ENCODE data around the gene GBE1.
"Not testable (repeated sequence)": the region's sequence is repeated elsewhere in the genome, so short reads cannot be mapped to it uniquely, and the experiment has no call there.

GBE1 gene

DNA sequence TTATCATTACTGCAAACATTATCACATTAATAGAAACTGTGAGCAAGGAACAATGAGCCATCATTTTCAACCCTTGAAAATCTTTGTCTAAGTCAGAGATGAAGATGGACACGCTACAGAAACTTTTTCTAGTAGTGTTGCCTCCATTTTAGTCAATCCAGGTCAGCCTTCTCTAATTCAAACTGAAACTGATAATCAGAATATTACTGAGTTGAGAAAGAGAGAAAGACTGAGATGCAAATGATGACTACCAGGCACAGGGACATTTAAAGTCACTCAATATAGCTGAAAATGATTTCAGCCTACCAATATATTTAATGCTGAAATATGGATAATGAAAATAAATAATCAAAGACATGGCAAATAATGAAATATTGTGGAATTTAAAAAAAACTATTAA lies 261.4 kb downstream of the GBE1 start:
- TF ChIP-seq ZNF274 (IDR thresholded peaks at IDR 0.05; ENCODE audit: low read depth, low read length) (no peak), YY1 (IDR thresholded peaks at IDR 0.05; ENCODE audit: insufficient read depth, insufficient read length) (no peak), SUZ12 (IDR thresholded peaks at IDR 0.05; ENCODE audit: extremely low read depth, insufficient read depth, insufficient read length) (no peak)
- no peaks in the 10 kb centered on the region for H3K27me3 ChIP-seq (ENCODE audit: insufficient read depth, insufficient read length)
- H3K36me3 ChIP-seq (ENCODE audit: insufficient read depth, insufficient read length, low read length) = no peaks in the 10 kb centered on the region
- no peak overlapping the region for H3K9ac ChIP-seq (ENCODE audit: insufficient read length, low read depth)
- H3K9me3 ChIP-seq (ENCODE audit: insufficient read depth, low read length) = no peaks in the 10 kb centered on the region
- no peak overlapping the region for H3K4me3 ChIP-seq (ENCODE audit: insufficient read length, low read depth)
- no peak for DNase-seq (ENCODE audit: low read depth, low spot score)
- H3K4me1 ChIP-seq (ENCODE audit: insufficient read depth, insufficient read length) = no peaks in the 10 kb centered on the region

DNA sequence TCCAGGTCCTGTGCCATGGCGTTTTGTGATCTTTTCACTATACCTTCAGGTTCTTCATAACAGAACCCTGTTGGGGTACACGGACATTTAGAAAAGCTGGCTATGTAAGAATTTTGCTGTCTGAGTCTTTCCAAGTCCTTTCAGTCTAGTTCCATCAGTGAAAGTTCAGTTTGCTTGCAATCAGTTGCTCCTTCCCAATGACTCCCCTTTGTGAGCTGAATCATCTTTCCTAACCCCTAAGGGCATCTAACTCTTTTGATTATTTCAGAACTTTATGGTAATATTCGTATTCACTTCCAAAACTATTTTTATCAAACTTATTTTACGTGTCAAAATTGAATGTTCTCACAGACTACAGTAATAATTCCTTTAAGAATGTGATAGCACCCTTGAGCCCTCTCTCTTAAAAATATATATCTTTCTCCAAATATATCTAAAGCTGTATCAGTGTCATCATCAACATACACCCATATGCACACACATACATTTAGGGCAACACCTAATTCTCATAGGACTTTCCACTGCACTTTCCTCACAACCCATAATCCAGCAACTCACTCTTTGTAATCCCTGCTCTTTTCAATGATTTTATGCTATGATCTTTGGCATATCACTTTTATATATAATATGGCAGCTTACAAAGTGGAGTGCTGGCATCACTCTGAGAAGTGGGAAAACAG lies 263.7 kb downstream of the GBE1 start:
- no peaks in the 10 kb centered on the region for H3K36me3 ChIP-seq (ENCODE audit: insufficient read depth, insufficient read length, low read length)
- H3K4me1 ChIP-seq (ENCODE audit: insufficient read depth, insufficient read length) = no peaks in the 10 kb centered on the region
- no peak overlapping the region for H3K9ac ChIP-seq (ENCODE audit: insufficient read length, low read depth)
- no peak for DNase-seq (ENCODE audit: low read depth, low spot score)
- TF ChIP-seq YY1 (IDR thresholded peaks at IDR 0.05; ENCODE audit: insufficient read depth, insufficient read length) = no peak
- no peak for TF ChIP-seq ZNF274 (IDR thresholded peaks at IDR 0.05; ENCODE audit: low read depth, low read length)
- TF ChIP-seq SUZ12 (IDR thresholded peaks at IDR 0.05; ENCODE audit: extremely low read depth, insufficient read depth, insufficient read length) = no peak
- H3K4me3 ChIP-seq (ENCODE audit: insufficient read length, low read depth) = no peak overlapping the region
- no peaks in the 10 kb centered on the region for H3K9me3 ChIP-seq (ENCODE audit: insufficient read depth, low read length)
- H3K27me3 ChIP-seq (ENCODE audit: insufficient read depth, insufficient read length) = no peaks in the 10 kb centered on the region

DNA sequence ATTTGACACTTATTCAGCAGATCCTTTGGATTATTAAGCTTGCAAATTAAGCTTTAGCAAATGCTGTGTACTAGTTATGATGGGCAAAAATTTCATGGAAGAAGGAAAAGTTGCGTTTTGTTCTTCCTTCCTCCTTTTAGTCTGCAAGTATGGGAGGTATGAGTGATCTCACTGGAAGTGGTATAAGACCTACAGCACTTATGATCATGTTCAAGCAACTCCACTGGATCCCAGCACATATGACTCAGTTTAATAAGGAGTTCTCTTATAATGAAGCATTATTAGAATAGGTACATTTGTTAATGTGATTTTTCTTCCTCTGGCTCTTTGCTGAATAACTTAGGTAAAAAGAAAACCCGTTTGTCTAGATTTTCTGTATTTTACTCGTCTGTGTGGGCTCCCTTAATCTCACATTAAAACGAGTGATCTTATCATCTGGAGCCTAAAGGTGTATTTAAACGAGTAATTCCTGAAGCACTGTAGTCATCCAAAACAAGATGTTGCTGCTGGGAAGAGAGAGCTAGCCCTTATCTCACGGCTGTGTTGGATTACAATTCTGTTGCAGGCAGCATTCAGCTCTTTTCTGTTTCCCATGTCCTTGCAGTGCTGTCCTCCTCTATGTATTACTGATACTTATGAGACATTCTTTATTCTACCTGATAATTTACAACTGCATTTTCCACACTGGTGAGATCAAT lies 264.9 kb downstream of the GBE1 start:
- Histone ChIP-seq H3K9me3 (ENCODE audit: insufficient read depth, low read length) (no peaks in the 10 kb centered on the region), H3K4me1 (ENCODE audit: insufficient read depth, insufficient read length) (no peaks in the 10 kb centered on the region), H3K4me3 (ENCODE audit: insufficient read length, low read depth) (no peak overlapping the region), H3K27me3 (ENCODE audit: insufficient read depth, insufficient read length) (no peaks in the 10 kb centered on the region), H3K36me3 (ENCODE audit: insufficient read depth, insufficient read length, low read length) (no peaks in the 10 kb centered on the region), H3K9ac (ENCODE audit: insufficient read length, low read depth) (no peak overlapping the region)
- TF ChIP-seq YY1 (IDR thresholded peaks at IDR 0.05; ENCODE audit: insufficient read depth, insufficient read length) (no peak), ZNF274 (IDR thresholded peaks at IDR 0.05; ENCODE audit: low read depth, low read length) (no peak), SUZ12 (IDR thresholded peaks at IDR 0.05; ENCODE audit: extremely low read depth, insufficient read depth, insufficient read length) (no peak)
- no peak for DNase-seq (ENCODE audit: low read depth, low spot score)

DNA sequence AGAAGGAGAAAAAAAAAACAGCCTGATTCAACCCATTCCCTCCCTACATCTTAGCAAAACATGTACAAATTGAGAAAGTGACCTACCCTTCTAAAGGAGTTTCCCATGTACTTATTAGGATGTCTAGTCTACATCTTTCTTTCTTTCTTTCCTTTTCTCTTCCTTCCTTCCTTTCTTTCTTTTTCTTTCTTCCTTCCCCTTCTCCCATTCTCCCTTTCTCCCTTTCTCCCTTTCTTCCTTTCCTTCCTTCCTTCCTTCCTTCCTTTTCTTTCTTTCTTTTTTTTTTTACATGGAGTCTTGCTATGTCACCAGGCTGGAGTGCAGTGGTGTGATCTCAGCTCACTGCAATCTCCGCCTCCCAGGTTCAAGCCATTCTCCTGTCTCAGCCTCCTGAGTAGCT lies 269.0 kb downstream of the GBE1 start:
- not testable (repeated sequence) for DNase-seq (ENCODE audit: low read depth, low spot score); H3K4me1 ChIP-seq (ENCODE audit: insufficient read depth, insufficient read length); H3K9me3 ChIP-seq (ENCODE audit: insufficient read depth, low read length); H3K36me3 ChIP-seq (ENCODE audit: insufficient read depth, insufficient read length, low read length); H3K4me3 ChIP-seq (ENCODE audit: insufficient read length, low read depth); H3K9ac ChIP-seq (ENCODE audit: insufficient read length, low read depth); H3K27me3 ChIP-seq (ENCODE audit: insufficient read depth, insufficient read length)

DNA sequence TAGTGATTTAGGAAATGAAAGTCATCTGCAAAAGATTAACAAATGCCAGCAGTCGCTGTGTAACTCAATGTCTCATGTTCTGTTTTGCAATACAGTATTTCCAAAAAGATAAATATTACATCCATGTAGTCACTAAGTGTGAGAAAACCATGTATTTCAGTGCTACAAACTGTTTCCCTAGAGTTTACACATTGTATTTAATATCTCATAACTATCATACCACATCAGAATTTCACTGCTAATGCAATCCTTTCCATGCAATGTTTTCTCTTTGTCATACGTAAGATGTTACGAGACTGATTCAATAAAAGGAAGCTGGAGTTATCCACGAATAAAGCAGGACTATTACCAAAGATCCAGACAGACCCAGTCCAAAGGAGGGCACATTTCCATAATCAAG lies 269.4 kb downstream of the GBE1 start:
- no peak for DNase-seq (ENCODE audit: low read depth, low spot score)
- Histone ChIP-seq H3K27me3 (ENCODE audit: insufficient read depth, insufficient read length) (no peaks in the 10 kb centered on the region), H3K9ac (ENCODE audit: insufficient read length, low read depth) (no peak overlapping the region), H3K9me3 (ENCODE audit: insufficient read depth, low read length) (no peaks in the 10 kb centered on the region), H3K36me3 (ENCODE audit: insufficient read depth, insufficient read length, low read length) (no peaks in the 10 kb centered on the region), H3K4me3 (ENCODE audit: insufficient read length, low read depth) (no peak overlapping the region), H3K4me1 (ENCODE audit: insufficient read depth, insufficient read length) (no peaks in the 10 kb centered on the region)
- TF ChIP-seq SUZ12 (IDR thresholded peaks at IDR 0.05; ENCODE audit: extremely low read depth, insufficient read depth, insufficient read length) (no peak), ZNF274 (IDR thresholded peaks at IDR 0.05; ENCODE audit: low read depth, low read length) (no peak), YY1 (IDR thresholded peaks at IDR 0.05; ENCODE audit: insufficient read depth, insufficient read length) (no peak)

DNA sequence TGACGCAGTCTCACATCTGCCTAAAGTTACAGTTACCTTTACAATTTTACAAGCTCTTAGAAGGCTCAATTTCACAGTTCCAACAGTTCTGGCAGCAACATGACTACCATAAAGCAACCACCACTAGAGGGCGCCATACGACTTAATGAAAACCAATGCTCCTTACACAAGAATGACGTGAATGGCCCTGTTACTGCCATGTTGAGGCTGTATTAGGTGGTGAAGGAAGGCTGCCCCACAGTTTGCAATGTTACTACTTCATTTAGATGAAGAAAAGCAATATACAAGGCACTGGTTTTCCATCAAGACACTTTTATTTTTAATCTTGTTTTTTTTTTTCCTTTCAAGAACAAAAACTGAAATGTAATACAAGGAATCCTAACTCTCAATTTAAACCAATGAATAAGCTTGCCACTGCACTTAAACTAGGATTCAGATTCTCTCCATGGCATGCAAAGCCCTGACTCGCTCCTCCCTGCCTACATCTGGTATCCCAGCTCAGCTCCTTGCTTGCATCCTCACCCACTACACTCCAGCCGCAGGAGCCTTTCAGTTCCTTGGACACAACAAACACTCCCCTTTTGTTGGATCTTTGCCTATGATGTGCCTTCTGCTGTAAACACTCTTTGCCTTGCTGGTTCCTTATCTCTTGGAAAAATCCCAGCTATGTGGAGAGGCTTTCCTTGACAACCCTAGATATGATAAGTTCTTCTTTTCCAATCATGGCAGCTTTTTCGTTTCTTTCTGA lies 270.7 kb downstream of the GBE1 start:
- TF ChIP-seq YY1 (IDR thresholded peaks at IDR 0.05; ENCODE audit: insufficient read depth, insufficient read length) (peak; percentile 44), SUZ12 (IDR thresholded peaks at IDR 0.05; ENCODE audit: extremely low read depth, insufficient read depth, insufficient read length) (no peak)
- H3K36me3 ChIP-seq (ENCODE audit: insufficient read depth, insufficient read length, low read length) = no peaks in the 10 kb centered on the region
- H3K9me3 ChIP-seq (ENCODE audit: insufficient read depth, low read length) = no peaks in the 10 kb centered on the region
- H3K27me3 ChIP-seq (ENCODE audit: insufficient read depth, insufficient read length) = no peaks in the 10 kb centered on the region
- no peaks in the 10 kb centered on the region for H3K4me1 ChIP-seq (ENCODE audit: insufficient read depth, insufficient read length)
- H3K9ac ChIP-seq (ENCODE audit: insufficient read length, low read depth) = no peak overlapping the region
- H3K4me3 ChIP-seq (ENCODE audit: insufficient read length, low read depth) = no peak overlapping the region
- peak; percentile 89 for DNase-seq (ENCODE audit: low read depth, low spot score)

DNA sequence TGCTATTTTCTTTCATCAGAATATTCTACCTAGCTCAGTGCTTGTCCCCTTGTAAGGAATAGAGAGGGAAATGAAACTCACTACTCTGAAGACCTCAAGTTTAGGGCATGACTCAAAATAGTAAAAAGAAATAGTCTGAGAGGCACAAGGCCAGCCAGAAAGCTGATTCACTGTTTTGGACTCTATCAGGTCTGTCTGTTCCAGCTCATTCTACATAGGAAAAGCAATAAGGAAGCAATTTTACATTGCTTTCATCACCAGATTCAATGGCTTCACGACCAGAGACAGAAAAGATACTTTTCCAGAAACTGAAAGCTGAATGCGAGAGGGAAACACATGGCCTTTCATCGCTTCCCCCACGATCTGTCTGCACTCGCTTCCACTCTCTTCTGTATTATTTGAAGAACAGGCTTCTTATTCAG lies 276.0 kb downstream of the GBE1 start:
- H3K4me3 ChIP-seq (ENCODE audit: insufficient read length, low read depth) = no peak overlapping the region
- no peaks in the 10 kb centered on the region for H3K36me3 ChIP-seq (ENCODE audit: insufficient read depth, insufficient read length, low read length)
- no peaks in the 10 kb centered on the region for H3K27me3 ChIP-seq (ENCODE audit: insufficient read depth, insufficient read length)
- no peaks in the 10 kb centered on the region for H3K4me1 ChIP-seq (ENCODE audit: insufficient read depth, insufficient read length)
- no peak for DNase-seq (ENCODE audit: low read depth, low spot score)
- no peak overlapping the region for H3K9ac ChIP-seq (ENCODE audit: insufficient read length, low read depth)
- no peak for TF ChIP-seq YY1 (IDR thresholded peaks at IDR 0.05; ENCODE audit: insufficient read depth, insufficient read length)
- no peak for TF ChIP-seq ZNF274 (IDR thresholded peaks at IDR 0.05; ENCODE audit: low read depth, low read length)
- TF ChIP-seq SUZ12 (IDR thresholded peaks at IDR 0.05; ENCODE audit: extremely low read depth, insufficient read depth, insufficient read length) = no peak
- H3K9me3 ChIP-seq (ENCODE audit: insufficient read depth, low read length) = no peaks in the 10 kb centered on the region
